T-helper 17 cell (primary cell): ENCODE results near the gene ISG15. TPM values are rescaled to one million over a fixed set of nuclear protein-coding genes. Genes with fewer than 3 reads are reported as not detected.
"Not testable (repeated sequence)": the region's sequence is repeated elsewhere in the genome, so short reads cannot be mapped to it uniquely, and the experiment has no call there.

Source experiments
- ATAC-seq: fragments of 150-1000 bp; cut with Tn5 transposase; 2 replicates; pipeline ENCODE4 v1.10.0; 2021; ENCODE audit warnings: mild to moderate bottlenecking, moderate library complexity
- DNase-seq, 3 donors: peaks; one replicate each; pipeline versions ENCODE4 v3.0.0 to v3.0.0-alpha.2; 2020 to 2021
- H3K9me3 ChIP-seq: one replicate; pipeline ENCODE4 v1.7.0; 2013; ENCODE audit warnings: low read length, mild to moderate bottlenecking; ENCODE audit not compliant: control insufficient read depth, poor library complexity, severe bottlenecking
- H3K27ac Mint-ChIP-seq: one replicate; pipeline ENCODE4 v1.8.0; 2022; ENCODE audit warnings: mild to moderate bottlenecking, moderate library complexity, mixed read lengths
- H3K27me3 Mint-ChIP-seq: one replicate; pipeline ENCODE4 v1.8.0; 2022; ENCODE audit warnings: mixed read lengths
- H3K36me3 Mint-ChIP-seq: one replicate; pipeline ENCODE4 v1.8.0; 2022; ENCODE audit warnings: low read depth, mixed read lengths
- H3K4me1 Mint-ChIP-seq: one replicate; pipeline ENCODE4 v1.8.0; 2022; ENCODE audit warnings: mild to moderate bottlenecking, mixed read lengths
- H3K4me3 Mint-ChIP-seq: one replicate; pipeline ENCODE4 v1.8.0; 2022; ENCODE audit warnings: mild to moderate bottlenecking, moderate library complexity, mixed read lengths
- total RNA-seq, 4 donors: library from RNA in 2 of 4; stranded (reverse) in 2 of 4; gene quantifications; one replicate each; pipeline ENCODE4 v1.2.3 and lab custom pipeline; 2022 to 2026

ISG15 gene
- total RNA-seq, 2 donors from 2014 or later: 19.5 to 52.1 TPM

GRCh38 chr1:971751-972506 is 41.4 kb upstream of the ISG15 start:
- Mint-ChIP-seq H3K4me3 (no peak overlapping the region), H3K4me1 (peaks cover 11% of the 10 kb centered on the region), H3K27ac (no peak overlapping the region), H3K27me3 (peaks cover 5% of the 10 kb centered on the region), H3K36me3 (no peaks in the 10 kb centered on the region)
- no peak for DNase-seq
- ATAC-seq: no peak
- H3K9me3 ChIP-seq: no peaks in the 10 kb centered on the region

- H3K27ac Mint-ChIP-seq: no peak overlapping the region
- H3K4me1 Mint-ChIP-seq: peaks cover 11% of the 10 kb centered on the region
- no peaks in the 10 kb centered on the region for H3K36me3 Mint-ChIP-seq
- no peak for ATAC-seq
- no peak overlapping the region for H3K4me3 Mint-ChIP-seq
- no peak for DNase-seq
- no peaks in the 10 kb centered on the region for H3K9me3 ChIP-seq
- H3K27me3 Mint-ChIP-seq: peaks cover 5% of the 10 kb centered on the region
These were observed 40.4 kb upstream of the ISG15 start for GRCh38 chr1:972726-973458.

- H3K27ac Mint-ChIP-seq: no peak overlapping the region
These were observed 39.6 kb upstream of the ISG15 start for GRCh38 chr1:973459-974292.

GRCh38 chr1:974293-974640 is 39.0 kb upstream of the ISG15 start:
- peaks cover 5% of the 10 kb centered on the region for H3K27me3 Mint-ChIP-seq
- no peak for ATAC-seq
- H3K9me3 ChIP-seq: no peaks in the 10 kb centered on the region

More at GRCh38 chr1:973459-974292, 39.6 kb upstream of the ISG15 start:
- peaks cover 12% of the 10 kb centered on the region for H3K4me1 Mint-ChIP-seq
- H3K9me3 ChIP-seq: no peaks in the 10 kb centered on the region
- no peaks in the 10 kb centered on the region for H3K36me3 Mint-ChIP-seq
- ATAC-seq (no peak), DNase-seq (no peak)
- no peak overlapping the region for H3K4me3 Mint-ChIP-seq
- peaks cover 5% of the 10 kb centered on the region for H3K27me3 Mint-ChIP-seq

GRCh38 chr1:974687-975328 is 38.5 kb upstream of the ISG15 start:
- H3K36me3 Mint-ChIP-seq: no peaks in the 10 kb centered on the region

More at GRCh38 chr1:974293-974640, 39.0 kb upstream of the ISG15 start:
- no peaks in the 10 kb centered on the region for H3K36me3 Mint-ChIP-seq
- peaks cover 10% of the 10 kb centered on the region for H3K4me1 Mint-ChIP-seq
- no peak overlapping the region for H3K4me3 Mint-ChIP-seq
- H3K27ac Mint-ChIP-seq: no peak overlapping the region
- no peak for DNase-seq

GRCh38 chr1:975365-975764 is 37.9 kb upstream of the ISG15 start:
- H3K4me3 Mint-ChIP-seq: peak overlapping the region; percentile 45
- H3K27ac Mint-ChIP-seq: no peak overlapping the region
- no peak for DNase-seq
- no peak for ATAC-seq
- peaks cover 9% of the 10 kb centered on the region for H3K4me1 Mint-ChIP-seq
- no peaks in the 10 kb centered on the region for H3K36me3 Mint-ChIP-seq
- no peaks in the 10 kb centered on the region for H3K9me3 ChIP-seq
- peaks cover 5% of the 10 kb centered on the region for H3K27me3 Mint-ChIP-seq

More at GRCh38 chr1:974687-975328, 38.5 kb upstream of the ISG15 start:
- no peak overlapping the region for H3K4me3 Mint-ChIP-seq
- H3K27ac Mint-ChIP-seq: no peak overlapping the region
- no peak for ATAC-seq
- no peaks in the 10 kb centered on the region for H3K9me3 ChIP-seq
- H3K27me3 Mint-ChIP-seq: peaks cover 5% of the 10 kb centered on the region
- peaks cover 9% of the 10 kb centered on the region for H3K4me1 Mint-ChIP-seq
- DNase-seq: no peak

- H3K36me3 Mint-ChIP-seq: no peaks in the 10 kb centered on the region
- DNase-seq: peak; percentile 36 to 57 (median 49)
- H3K9me3 ChIP-seq: no peaks in the 10 kb centered on the region
- peak; percentile 89 for ATAC-seq
- peak overlapping the region; percentile 45 for H3K4me3 Mint-ChIP-seq
- H3K4me1 Mint-ChIP-seq: peaks cover 9% of the 10 kb centered on the region
- peaks cover 5% of the 10 kb centered on the region for H3K27me3 Mint-ChIP-seq
- no peak overlapping the region for H3K27ac Mint-ChIP-seq
These were observed 37.2 kb upstream of the ISG15 start for GRCh38 chr1:975896-976683.

- not testable (repeated sequence) for DNase-seq, H3K27me3 Mint-ChIP-seq, H3K4me3 Mint-ChIP-seq, ATAC-seq, H3K9me3 ChIP-seq, H3K36me3 Mint-ChIP-seq, H3K4me1 Mint-ChIP-seq, H3K27ac Mint-ChIP-seq
These were observed 36.5 kb upstream of the ISG15 start for GRCh38 chr1:976791-977190.

GRCh38 chr1:978069-978834 is 35.0 kb upstream of the ISG15 start:
- peak overlapping the region; percentile 56 for H3K4me3 Mint-ChIP-seq

GRCh38 chr1:978835-979743 is 34.2 kb upstream of the ISG15 start:
- Mint-ChIP-seq H3K4me3 (no peak overlapping the region), H3K36me3 (no peaks in the 10 kb centered on the region), H3K4me1 (peaks cover 9% of the 10 kb centered on the region), H3K27me3 (peaks cover 24% of the 10 kb centered on the region), H3K27ac (no peak overlapping the region)
- DNase-seq: no peak
- no peak for ATAC-seq
- no peaks in the 10 kb centered on the region for H3K9me3 ChIP-seq

More at GRCh38 chr1:978069-978834, 35.0 kb upstream of the ISG15 start:
- DNase-seq: no peak
- no peaks in the 10 kb centered on the region for H3K9me3 ChIP-seq
- Mint-ChIP-seq H3K27me3 (peaks cover 17% of the 10 kb centered on the region), H3K36me3 (no peaks in the 10 kb centered on the region), H3K27ac (no peak overlapping the region), H3K4me1 (peaks cover 9% of the 10 kb centered on the region)
- no peak for ATAC-seq

- Mint-ChIP-seq H3K36me3 (no peaks in the 10 kb centered on the region), H3K4me3 (no peak overlapping the region), H3K27me3 (peaks cover 24% of the 10 kb centered on the region)
These were observed 33.6 kb upstream of the ISG15 start for GRCh38 chr1:979744-980072.

More at GRCh38 chr1:979744-980072, 33.6 kb upstream of the ISG15 start:
- DNase-seq (no peak), ATAC-seq (no peak)
- no peaks in the 10 kb centered on the region for H3K9me3 ChIP-seq
- H3K27ac Mint-ChIP-seq: no peak overlapping the region
- H3K4me1 Mint-ChIP-seq: peaks cover 9% of the 10 kb centered on the region
